GM18861 (cell line): ENCODE measurements around the gene ZNRF1.
"Not testable (repeated sequence)": the region's sequence is repeated elsewhere in the genome, so short reads cannot be mapped to it uniquely, and the experiment has no call there.

Source experiments
- ATAC-seq: cut with Tn5 transposase; IDR thresholded peaks from one replicate; pipeline ENCODE4 v1.9.1; 2021; ENCODE audit not compliant: unreplicated experiment

The ZNRF1 gene

DNA sequence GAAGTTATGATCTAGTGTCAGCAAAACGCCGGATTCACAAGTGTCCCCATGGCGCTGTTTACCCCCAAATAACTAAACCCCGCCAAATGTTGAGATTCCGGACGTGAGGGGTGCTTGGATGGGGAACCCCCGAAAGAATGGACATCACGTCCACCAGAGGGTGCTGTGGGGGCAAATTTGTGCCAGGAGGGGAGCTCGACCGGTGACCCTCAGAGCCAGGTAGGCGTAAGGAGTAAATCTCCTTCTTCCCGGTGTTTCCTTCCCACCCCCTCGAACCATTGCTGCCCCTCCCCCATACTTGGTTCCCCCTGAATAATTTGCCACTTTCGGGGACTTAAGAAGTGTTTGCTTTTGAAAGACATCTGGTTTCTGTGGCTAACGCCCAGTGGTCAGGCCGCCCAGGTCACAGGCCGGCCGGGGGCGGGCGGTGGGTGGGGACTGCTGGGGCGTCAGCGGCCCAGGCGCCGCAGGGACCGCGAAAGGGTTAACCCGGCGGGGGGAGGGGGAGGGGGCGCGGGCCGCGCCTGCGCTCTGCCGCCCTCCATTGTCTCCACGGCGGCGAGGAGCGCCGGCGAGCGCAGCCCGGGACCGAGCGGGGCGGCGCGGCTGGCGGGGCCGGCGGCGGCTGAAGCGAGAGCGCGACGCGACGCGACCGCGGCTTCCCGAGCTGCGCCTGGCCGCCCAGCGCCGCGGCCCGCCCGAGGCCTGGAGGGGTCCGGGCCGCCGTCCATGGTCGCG lies at the start of gene ZNRF1:
ZNRF1 (plus strand) TSS at position 544 of the 738 bp plus-strand sequence. CDS start 648 bp downstream, outside the sequence.
- peak; percentile 55 for ATAC-seq

- ATAC-seq: no peak
Measured at GRCh38 chr16:74949309-74949708, 49.5 kb upstream of the ZNRF1 start.

GRCh38 chr16:74950511-74950910 lies 48.3 kb upstream of the ZNRF1 start:
- ATAC-seq: no peak

DNA sequence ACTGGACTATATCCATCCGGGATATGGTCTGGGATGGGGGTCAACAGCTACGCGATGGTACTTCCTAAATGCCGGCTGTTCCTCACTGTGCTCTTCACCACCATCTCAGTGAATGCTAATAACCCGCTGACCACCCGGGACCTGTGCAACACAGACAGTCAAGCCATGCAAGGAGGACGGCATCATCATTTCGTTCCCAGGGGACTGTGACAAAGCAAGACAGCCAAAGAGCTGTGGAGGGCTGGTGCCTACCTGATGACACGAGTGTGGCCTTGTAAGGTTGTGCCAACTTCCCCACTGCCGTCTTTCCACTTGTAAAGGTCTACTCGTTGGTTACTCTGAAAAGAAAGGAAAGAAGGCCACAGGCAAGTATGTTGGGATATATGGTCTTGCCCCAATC lies 47.6 kb upstream of the ZNRF1 start:
- no peak for ATAC-seq

GRCh38 chr16:74951681-74952080 lies 47.1 kb upstream of the ZNRF1 start:
- no peak for ATAC-seq

- ATAC-seq: no peak
Measured at GRCh38 chr16:74954763-74955162, 44.1 kb upstream of the ZNRF1 start.

DNA sequence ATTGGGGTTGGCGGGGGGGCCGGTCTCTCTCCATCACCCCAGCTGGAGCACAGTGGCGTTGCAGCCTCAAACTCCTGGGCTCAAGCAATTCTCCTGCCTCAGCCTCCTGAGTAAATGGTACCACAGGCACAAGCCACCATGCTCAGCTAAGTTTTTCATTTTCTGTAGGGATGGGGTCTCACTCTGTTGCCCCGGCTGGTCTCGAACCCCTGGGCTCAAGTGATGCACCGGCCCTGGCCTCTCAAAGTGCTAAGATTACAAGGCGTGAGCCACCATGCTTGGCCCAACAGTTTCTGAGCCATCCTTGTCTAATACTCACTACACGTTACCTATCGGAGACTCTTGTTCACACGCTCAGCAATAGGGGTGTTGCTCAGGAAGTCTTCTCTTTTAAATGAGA lies 25.5 kb upstream of the ZNRF1 start:
- ATAC-seq: no peak

DNA sequence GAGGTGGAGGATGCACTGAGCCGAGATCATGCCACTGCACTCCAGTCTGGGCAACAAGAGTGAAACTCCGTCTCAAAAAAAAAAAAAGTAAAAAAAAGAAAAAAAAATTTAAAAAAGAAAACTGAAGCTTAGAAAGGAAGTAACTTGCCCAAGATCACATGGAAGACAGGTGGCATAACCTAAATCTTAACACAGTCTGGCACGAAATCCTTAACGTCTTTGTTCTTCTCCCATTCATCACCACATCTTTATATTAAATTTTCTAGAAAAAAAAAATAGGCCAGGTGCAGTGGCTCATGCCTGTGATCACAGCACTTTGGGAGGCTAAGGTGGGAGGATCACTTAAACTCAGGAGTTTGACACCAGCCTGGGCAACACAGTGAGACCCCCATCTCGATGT lies 23.2 kb upstream of the ZNRF1 start:
- ATAC-seq: no peak

DNA sequence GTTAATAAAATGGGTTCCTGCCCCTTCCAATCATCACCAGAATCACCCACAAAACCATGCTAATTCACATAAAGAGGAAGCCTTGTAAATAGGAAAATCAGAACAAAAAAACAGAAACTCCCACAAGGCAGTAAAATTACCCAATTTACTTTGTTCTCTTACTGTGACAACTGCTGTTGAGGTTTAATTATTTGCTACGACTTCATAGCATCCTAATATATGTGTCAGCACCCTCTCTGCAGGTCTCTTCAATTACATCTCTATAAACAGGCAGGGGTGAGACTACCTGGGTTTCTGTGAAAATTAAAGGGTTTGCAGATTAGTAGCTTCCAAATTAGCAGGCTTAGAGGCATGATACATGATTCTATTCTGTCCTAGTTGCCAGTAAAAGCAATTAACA lies 16.6 kb upstream of the ZNRF1 start:
- ATAC-seq: no peak

GRCh38 chr16:74984194-74984528 lies 14.7 kb upstream of the ZNRF1 start:
- ATAC-seq: no peak

DNA sequence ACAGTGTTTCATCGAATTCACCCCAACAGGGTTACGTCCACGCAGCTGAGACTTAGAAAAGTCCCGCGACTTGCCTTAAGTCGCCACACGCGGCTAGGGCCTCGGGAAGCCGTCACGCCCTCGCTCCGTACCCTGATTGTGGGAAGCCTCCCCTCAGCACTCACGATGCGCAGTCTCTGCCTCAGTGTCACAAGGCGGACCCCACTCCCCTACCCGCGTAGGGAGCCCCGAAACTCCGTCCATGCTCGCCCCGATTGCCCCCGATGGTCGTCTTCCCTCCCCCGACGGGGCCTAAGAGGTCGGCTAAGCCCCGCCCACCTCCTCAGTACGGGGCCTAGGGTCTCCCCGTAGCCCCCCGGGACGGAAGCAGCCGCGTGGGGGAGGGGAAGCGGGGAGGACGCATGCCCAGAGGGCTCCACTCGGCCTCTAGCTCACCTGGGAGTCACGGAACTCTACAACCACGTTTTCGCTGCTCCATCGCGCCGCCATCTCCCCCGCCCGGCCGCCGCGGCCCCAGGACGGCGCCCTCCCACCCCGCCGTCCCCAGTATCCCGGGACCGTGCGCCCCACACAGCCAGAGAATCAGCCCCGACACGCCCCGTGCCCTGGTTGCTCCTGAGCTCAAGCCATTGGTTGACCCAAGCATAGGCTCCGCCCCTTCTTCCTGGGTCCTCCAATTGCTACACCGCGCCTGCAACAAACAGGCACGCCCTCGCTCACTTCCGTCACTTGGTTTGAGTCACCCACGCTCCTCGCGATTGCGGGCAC lies 14.1 kb upstream of the ZNRF1 start, which contains the start of gene WDR59:
WDR59 (minus strand) TSS at position 595 of the 768 bp plus-strand sequence; CDS start at position 489, 106 bp downstream.
- ATAC-seq: peak; percentile 99

- no peak for ATAC-seq
Measured at GRCh38 chr16:74987027-74987681, 11.7 kb upstream of the ZNRF1 start.

- ATAC-seq: not testable (repeated sequence)
Measured at GRCh38 chr16:74989864-74990263, 9.0 kb upstream of the ZNRF1 start.

DNA sequence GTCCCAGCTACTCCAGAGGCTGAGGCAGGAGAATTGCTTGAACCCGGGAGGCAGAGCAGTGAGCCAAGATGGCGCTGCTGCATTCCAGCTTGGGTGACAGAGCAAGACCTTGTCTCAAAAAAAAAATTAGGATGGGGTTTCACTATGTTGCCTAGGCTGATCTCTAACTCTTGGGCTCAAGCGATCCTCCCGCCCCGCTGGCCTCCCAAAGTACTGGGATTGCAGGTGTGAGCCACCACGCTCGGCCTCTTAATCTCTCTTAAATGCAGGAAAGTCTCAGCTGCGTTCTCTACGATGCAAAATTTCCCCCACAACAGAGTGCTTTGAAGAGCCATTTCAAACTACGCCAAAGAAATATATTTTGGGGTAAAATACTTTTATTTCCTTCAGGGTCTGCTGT lies 8.0 kb upstream of the ZNRF1 start:
- no peak for ATAC-seq

GRCh38 chr16:74991268-74991592 lies 7.6 kb upstream of the ZNRF1 start:
- ATAC-seq: no peak

- ATAC-seq: no peak
Measured at GRCh38 chr16:74991593-74992403, 7.0 kb upstream of the ZNRF1 start.

DNA sequence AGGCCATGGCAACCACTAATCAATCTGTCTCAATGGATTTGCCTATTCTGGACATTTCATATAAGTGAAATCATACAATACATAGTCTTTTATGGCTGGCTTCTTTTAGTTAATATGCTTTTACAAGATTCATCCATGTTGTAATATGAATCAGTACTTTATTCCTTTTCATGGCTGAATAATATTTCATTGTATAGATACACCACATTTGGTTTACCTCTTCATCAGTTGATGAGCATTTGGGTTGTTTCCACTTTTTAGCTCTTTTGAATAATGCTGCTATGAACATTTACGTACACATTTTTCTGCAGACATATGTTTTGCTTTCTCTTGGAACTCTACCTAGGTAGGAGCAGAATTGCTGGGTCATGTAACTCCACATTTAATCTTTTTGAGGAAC lies 2.8 kb upstream of the ZNRF1 start:
- no peak for ATAC-seq

DNA sequence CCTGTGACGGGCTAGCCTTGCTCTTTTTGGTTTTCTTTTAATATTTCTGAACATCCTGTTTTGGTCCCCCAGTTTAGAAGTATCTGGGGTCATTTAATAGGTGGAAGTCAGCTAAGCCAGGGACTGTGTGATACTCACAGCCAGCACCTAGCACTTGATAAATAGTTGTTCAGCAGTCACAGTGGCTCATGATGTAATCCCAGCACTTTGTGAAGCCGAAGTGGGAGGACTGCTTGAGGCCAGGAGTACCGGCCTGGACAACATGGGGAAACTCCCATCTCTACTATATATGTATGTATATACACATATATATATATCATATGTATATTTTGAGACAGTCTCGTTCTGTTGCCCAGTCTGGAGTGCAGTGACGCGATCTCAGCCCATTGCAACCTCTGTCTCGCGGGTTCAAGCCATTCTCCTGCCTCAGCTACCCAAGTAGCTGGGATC lies 1.8 kb upstream of the ZNRF1 start:
- ATAC-seq: no peak

DNA sequence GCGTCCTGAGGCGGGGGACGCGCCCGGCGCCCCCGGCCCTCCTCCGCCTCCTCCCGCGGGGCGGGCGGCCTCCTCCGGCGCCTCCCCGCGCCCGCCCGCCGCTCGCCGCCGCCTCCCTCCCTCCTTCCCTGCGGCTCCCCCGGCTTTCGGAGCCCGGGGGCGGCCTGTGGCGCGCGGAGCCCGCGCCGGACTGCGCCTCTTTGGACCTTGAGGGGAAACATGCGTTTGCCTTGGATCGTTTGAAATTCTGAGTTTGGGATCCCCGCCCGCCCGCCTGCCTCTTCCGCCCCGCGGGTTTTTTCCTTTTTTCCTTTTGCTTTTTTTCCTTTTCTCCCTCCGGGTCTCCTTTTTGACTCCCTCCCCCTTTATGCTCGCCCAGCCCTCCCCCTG lies 390 bp downstream of the ZNRF1 start:
- no peak for ATAC-seq

GRCh38 chr16:74999609-75000480 lies 1.0 kb downstream of the ZNRF1 start:
- ATAC-seq: no peak
